NAMALWA (cell line): ENCODE measurements around the gene PCNX2.
A peak's percentile ranks its signal among the peaks of the same experiment; 100 is the strongest.
"Not testable (repeated sequence)": the region's sequence is repeated elsewhere in the genome, so short reads cannot be mapped to it uniquely, and the experiment has no call there.

ENCODE experiments used
- DNase-seq: peaks from one replicate; pipeline ENCODE4 v3.0.0-alpha.2; 2015; ENCODE audit warnings: low spot score

PCNX2 gene

GRCh38 chr1:233227930-233228465 is 67.5 kb downstream of the PCNX2 start:
- no peak for DNase-seq

GRCh38 chr1:233224311-233224710 is 71.2 kb downstream of the PCNX2 start:
- no peak for DNase-seq

GRCh38 chr1:233217832-233218231 is 77.7 kb downstream of the PCNX2 start:
- no peak for DNase-seq

GRCh38 chr1:233216009-233216408 is 79.5 kb downstream of the PCNX2 start:
- DNase-seq = no peak

- DNase-seq = no peak
Measured at GRCh38 chr1:233215135-233215760, 80.3 kb downstream of the PCNX2 start.

- no peak for DNase-seq
Measured at GRCh38 chr1:233211595-233211994, 83.9 kb downstream of the PCNX2 start.

- no peak for DNase-seq
Measured at GRCh38 chr1:233211106-233211505, 84.4 kb downstream of the PCNX2 start.

GRCh38 chr1:233209481-233209880 is 86.0 kb downstream of the PCNX2 start:
- DNase-seq = no peak

GRCh38 chr1:233208687-233209086 is 86.8 kb downstream of the PCNX2 start:
- no peak for DNase-seq

- DNase-seq = no peak
Measured at GRCh38 chr1:233197940-233198339, 97.6 kb downstream of the PCNX2 start.

GRCh38 chr1:233193741-233194140 is 101.8 kb downstream of the PCNX2 start:
- no peak for DNase-seq

- no peak for DNase-seq
Measured at GRCh38 chr1:233190987-233191386, 104.5 kb downstream of the PCNX2 start.

- DNase-seq = no peak
Measured at GRCh38 chr1:233189526-233189925, 106.0 kb downstream of the PCNX2 start.

- no peak for DNase-seq
Measured at GRCh38 chr1:233188061-233188460, 107.5 kb downstream of the PCNX2 start.

GRCh38 chr1:233183226-233184020 is 112.1 kb downstream of the PCNX2 start:
- no peak for DNase-seq

- DNase-seq = no peak
Measured at GRCh38 chr1:233182587-233182986, 112.9 kb downstream of the PCNX2 start.

- no peak for DNase-seq
Measured at GRCh38 chr1:233180641-233181364, 114.7 kb downstream of the PCNX2 start.

GRCh38 chr1:233179638-233180037 is 115.9 kb downstream of the PCNX2 start:
- DNase-seq = not testable (repeated sequence)

GRCh38 chr1:233172201-233172600 is 123.3 kb downstream of the PCNX2 start:
- DNase-seq = peak; percentile 51

- no peak for DNase-seq
Measured at GRCh38 chr1:233170741-233171140, 124.8 kb downstream of the PCNX2 start.

GRCh38 chr1:233168384-233168783 is 127.1 kb downstream of the PCNX2 start:
- no peak for DNase-seq

GRCh38 chr1:233166896-233167295 is 128.6 kb downstream of the PCNX2 start:
- no peak for DNase-seq

- no peak for DNase-seq
Measured at GRCh38 chr1:233163696-233164095, 131.8 kb downstream of the PCNX2 start.
